ENCODE measurements around the gene CMC2.
A peak's percentile ranks its signal among the peaks of the same experiment; 100 is the strongest.

Gene CMC2

GRCh38 chr16:81029930-81030604, 23.4 kb upstream of the CMC2 start:
- Histone ChIP-seq H3K27me3 (ENCODE audit: insufficient read depth, low read length) (no peaks in the 10 kb centered on the region), H3K27ac (ENCODE audit: low read depth, low read length) (no peak overlapping the region), H2AFZ (ENCODE audit: low read length, unreplicated experiment) (no peak overlapping the region), H3K79me2 (ENCODE audit: control insufficient read depth, insufficient read depth, low read length, unreplicated experiment) (no peaks in the 10 kb centered on the region), H3K4me3 (ENCODE audit: low read depth, low read length) (no peak overlapping the region), H3K36me3 (ENCODE audit: insufficient read depth, low read length) (peaks cover 3% of the 10 kb centered on the region), H3K4me1 (ENCODE audit: control insufficient read depth, insufficient read depth, low read length, unreplicated experiment) (no peaks in the 10 kb centered on the region)

DNA sequence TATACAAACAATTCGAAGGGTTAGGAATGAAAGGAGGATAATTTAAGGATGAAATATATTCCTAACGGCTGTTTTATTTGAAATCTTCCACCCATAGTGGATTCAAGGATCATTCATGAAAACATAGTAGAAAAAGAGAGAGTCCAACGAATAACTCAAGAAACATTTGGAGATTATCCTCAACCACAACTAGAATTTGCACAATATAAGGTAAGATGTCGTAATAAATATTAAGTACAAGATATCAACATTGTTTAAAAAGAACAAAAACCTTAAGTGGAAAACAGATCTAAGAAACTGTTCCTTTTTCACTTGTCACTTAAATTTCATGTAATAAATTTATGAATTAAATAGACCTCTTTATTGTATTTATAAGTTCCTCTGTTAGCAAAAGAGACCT, 19.7 kb upstream of the CMC2 start:
- H3K27ac ChIP-seq (ENCODE audit: low read depth, low read length), result no peak overlapping the region
- no peaks in the 10 kb centered on the region for H3K27me3 ChIP-seq (ENCODE audit: insufficient read depth, low read length)
- H2AFZ ChIP-seq (ENCODE audit: low read length, unreplicated experiment), result no peak overlapping the region
- no peak overlapping the region for H3K4me3 ChIP-seq (ENCODE audit: low read depth, low read length)
- no peaks in the 10 kb centered on the region for H3K79me2 ChIP-seq (ENCODE audit: control insufficient read depth, insufficient read depth, low read length, unreplicated experiment)
- no peaks in the 10 kb centered on the region for H3K4me1 ChIP-seq (ENCODE audit: control insufficient read depth, insufficient read depth, low read length, unreplicated experiment)
- peaks cover 9% of the 10 kb centered on the region for H3K36me3 ChIP-seq (ENCODE audit: insufficient read depth, low read length)

DNA sequence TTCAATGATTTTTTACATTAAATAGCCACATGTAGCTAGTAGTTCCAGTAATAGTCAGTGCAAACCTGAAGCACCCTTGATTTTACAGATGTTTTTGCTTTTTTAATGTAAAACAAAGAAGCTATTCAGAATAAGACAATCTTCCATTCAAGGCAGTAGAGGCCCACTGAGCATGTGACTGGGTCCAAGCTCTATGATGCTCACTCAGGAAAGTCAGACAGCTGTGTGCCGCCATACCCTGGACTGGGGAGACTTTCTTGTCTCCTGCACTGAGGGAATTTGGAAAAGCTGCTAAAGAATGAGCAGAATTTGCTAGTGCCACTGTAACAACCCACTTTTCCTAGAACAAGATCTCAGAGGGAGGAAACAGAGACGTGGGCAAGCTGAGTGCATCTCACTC, 11.8 kb upstream of the CMC2 start:
- Histone ChIP-seq H3K79me2 (ENCODE audit: control insufficient read depth, insufficient read depth, low read length, unreplicated experiment) (no peaks in the 10 kb centered on the region), H3K4me3 (ENCODE audit: low read depth, low read length) (no peak overlapping the region), H3K27me3 (ENCODE audit: insufficient read depth, low read length) (no peaks in the 10 kb centered on the region), H3K27ac (ENCODE audit: low read depth, low read length) (no peak overlapping the region), H2AFZ (ENCODE audit: low read length, unreplicated experiment) (no peak overlapping the region), H3K4me1 (ENCODE audit: control insufficient read depth, insufficient read depth, low read length, unreplicated experiment) (no peaks in the 10 kb centered on the region), H3K36me3 (ENCODE audit: insufficient read depth, low read length) (peaks cover 38% of the 10 kb centered on the region; the same call in 1 of the 2 replicates)

- no peaks in the 10 kb centered on the region for H3K27me3 ChIP-seq (ENCODE audit: insufficient read depth, low read length)
- H3K4me1 ChIP-seq (ENCODE audit: control insufficient read depth, insufficient read depth, low read length, unreplicated experiment), result no peaks in the 10 kb centered on the region
- H3K36me3 ChIP-seq (ENCODE audit: insufficient read depth, low read length), result peaks cover 37% of the 10 kb centered on the region; the same call in 1 of the 2 replicates
- no peak overlapping the region for H2AFZ ChIP-seq (ENCODE audit: low read length, unreplicated experiment)
- H3K27ac ChIP-seq (ENCODE audit: low read depth, low read length), result no peak overlapping the region
- H3K79me2 ChIP-seq (ENCODE audit: control insufficient read depth, insufficient read depth, low read length, unreplicated experiment), result peaks cover 26% of the 10 kb centered on the region
- no peak overlapping the region for H3K4me3 ChIP-seq (ENCODE audit: low read depth, low read length)
Measured at GRCh38 chr16:81014672-81015071, 8.0 kb upstream of the CMC2 start.

DNA sequence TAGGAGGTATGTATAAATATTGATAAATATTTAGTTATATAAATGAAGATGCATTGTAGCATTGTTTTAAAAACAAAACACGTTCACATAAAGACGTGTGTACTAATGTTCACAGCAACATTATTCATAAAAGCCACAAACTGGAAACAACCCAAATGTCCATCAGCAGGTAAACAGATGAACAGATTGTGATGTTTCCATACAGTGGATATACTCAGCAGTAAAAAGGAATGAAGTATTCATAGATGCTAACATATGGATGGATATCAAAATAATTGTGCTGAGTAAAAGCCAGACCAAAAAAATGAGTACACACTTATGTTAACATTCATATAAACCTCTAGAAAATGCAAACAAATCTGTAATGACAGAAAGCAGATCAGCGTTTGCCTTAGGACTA, 6.3 kb upstream of the CMC2 start:
- no peak overlapping the region for H3K27ac ChIP-seq (ENCODE audit: low read depth, low read length)
- H3K36me3 ChIP-seq (ENCODE audit: insufficient read depth, low read length), result peaks cover 32% of the 10 kb centered on the region; the same call in 1 of the 2 replicates
- peaks cover 43% of the 10 kb centered on the region for H3K79me2 ChIP-seq (ENCODE audit: control insufficient read depth, insufficient read depth, low read length, unreplicated experiment)
- no peak overlapping the region for H3K4me3 ChIP-seq (ENCODE audit: low read depth, low read length)
- H3K27me3 ChIP-seq (ENCODE audit: insufficient read depth, low read length), result no peaks in the 10 kb centered on the region
- H3K4me1 ChIP-seq (ENCODE audit: control insufficient read depth, insufficient read depth, low read length, unreplicated experiment), result peaks cover 7% of the 10 kb centered on the region
- no peak overlapping the region for H2AFZ ChIP-seq (ENCODE audit: low read length, unreplicated experiment)

GRCh38 chr16:81008505-81008789, 1.8 kb upstream of the CMC2 start:
- Histone ChIP-seq H3K27me3 (ENCODE audit: insufficient read depth, low read length) (no peaks in the 10 kb centered on the region), H3K4me3 (ENCODE audit: low read depth, low read length) (peak overlapping the region; percentile 91), H3K27ac (ENCODE audit: low read depth, low read length) (peak overlapping the region; percentile 88; the same call in 1 of the 2 replicates), H3K4me1 (ENCODE audit: control insufficient read depth, insufficient read depth, low read length, unreplicated experiment) (peaks cover 19% of the 10 kb centered on the region), H2AFZ (ENCODE audit: low read length, unreplicated experiment) (peak overlapping the region; percentile 79), H3K79me2 (ENCODE audit: control insufficient read depth, insufficient read depth, low read length, unreplicated experiment) (peaks cover 78% of the 10 kb centered on the region), H3K36me3 (ENCODE audit: insufficient read depth, low read length) (peaks cover 18% of the 10 kb centered on the region; the same call in 1 of the 2 replicates)

GRCh38 chr16:81006211-81006812, 373 bp downstream of the CMC2 start:
- H3K4me3 ChIP-seq (ENCODE audit: low read depth, low read length), result peak overlapping the region; percentile 91
- H3K4me1 ChIP-seq (ENCODE audit: control insufficient read depth, insufficient read depth, low read length, unreplicated experiment), result peaks cover 26% of the 10 kb centered on the region
- H3K79me2 ChIP-seq (ENCODE audit: control insufficient read depth, insufficient read depth, low read length, unreplicated experiment), result peaks cover 90% of the 10 kb centered on the region
- peaks cover 10% of the 10 kb centered on the region; the same call in 1 of the 2 replicates for H3K36me3 ChIP-seq (ENCODE audit: insufficient read depth, low read length)
- H3K27ac ChIP-seq (ENCODE audit: low read depth, low read length), result peak overlapping the region; percentile 88
- H2AFZ ChIP-seq (ENCODE audit: low read length, unreplicated experiment), result peak overlapping the region; percentile 40
- no peaks in the 10 kb centered on the region for H3K27me3 ChIP-seq (ENCODE audit: insufficient read depth, low read length)

- H3K27ac ChIP-seq (ENCODE audit: low read depth, low read length), result peak overlapping the region; percentile 88
- H3K4me3 ChIP-seq (ENCODE audit: low read depth, low read length), result peak overlapping the region; percentile 91
- no peaks in the 10 kb centered on the region for H3K27me3 ChIP-seq (ENCODE audit: insufficient read depth, low read length)
- H3K36me3 ChIP-seq (ENCODE audit: insufficient read depth, low read length), result 0 out of 2 replicates have a peak, but pooled peaks cover 5% of the 10 kb centered on the region
- H3K4me1 ChIP-seq (ENCODE audit: control insufficient read depth, insufficient read depth, low read length, unreplicated experiment), result peaks cover 26% of the 10 kb centered on the region
- H3K79me2 ChIP-seq (ENCODE audit: control insufficient read depth, insufficient read depth, low read length, unreplicated experiment), result peaks cover 90% of the 10 kb centered on the region
- H2AFZ ChIP-seq (ENCODE audit: low read length, unreplicated experiment), result peak overlapping the region; percentile 0
Measured at GRCh38 chr16:81005610-81006161, 999 bp downstream of the CMC2 start.

- H3K79me2 ChIP-seq (ENCODE audit: control insufficient read depth, insufficient read depth, low read length, unreplicated experiment), result peaks cover 90% of the 10 kb centered on the region
- no peaks in the 10 kb centered on the region for H3K27me3 ChIP-seq (ENCODE audit: insufficient read depth, low read length)
- H2AFZ ChIP-seq (ENCODE audit: low read length, unreplicated experiment), result peak overlapping the region; percentile 6
- H3K36me3 ChIP-seq (ENCODE audit: insufficient read depth, low read length), result 0 out of 2 replicates have a peak, but pooled peaks cover 5% of the 10 kb centered on the region
- H3K27ac ChIP-seq (ENCODE audit: low read depth, low read length), result peak overlapping the region; percentile 75
- H3K4me3 ChIP-seq (ENCODE audit: low read depth, low read length), result peak overlapping the region; percentile 73
- H3K4me1 ChIP-seq (ENCODE audit: control insufficient read depth, insufficient read depth, low read length, unreplicated experiment), result peaks cover 26% of the 10 kb centered on the region
Measured at GRCh38 chr16:81004646-81005353, 1.9 kb downstream of the CMC2 start.

DNA sequence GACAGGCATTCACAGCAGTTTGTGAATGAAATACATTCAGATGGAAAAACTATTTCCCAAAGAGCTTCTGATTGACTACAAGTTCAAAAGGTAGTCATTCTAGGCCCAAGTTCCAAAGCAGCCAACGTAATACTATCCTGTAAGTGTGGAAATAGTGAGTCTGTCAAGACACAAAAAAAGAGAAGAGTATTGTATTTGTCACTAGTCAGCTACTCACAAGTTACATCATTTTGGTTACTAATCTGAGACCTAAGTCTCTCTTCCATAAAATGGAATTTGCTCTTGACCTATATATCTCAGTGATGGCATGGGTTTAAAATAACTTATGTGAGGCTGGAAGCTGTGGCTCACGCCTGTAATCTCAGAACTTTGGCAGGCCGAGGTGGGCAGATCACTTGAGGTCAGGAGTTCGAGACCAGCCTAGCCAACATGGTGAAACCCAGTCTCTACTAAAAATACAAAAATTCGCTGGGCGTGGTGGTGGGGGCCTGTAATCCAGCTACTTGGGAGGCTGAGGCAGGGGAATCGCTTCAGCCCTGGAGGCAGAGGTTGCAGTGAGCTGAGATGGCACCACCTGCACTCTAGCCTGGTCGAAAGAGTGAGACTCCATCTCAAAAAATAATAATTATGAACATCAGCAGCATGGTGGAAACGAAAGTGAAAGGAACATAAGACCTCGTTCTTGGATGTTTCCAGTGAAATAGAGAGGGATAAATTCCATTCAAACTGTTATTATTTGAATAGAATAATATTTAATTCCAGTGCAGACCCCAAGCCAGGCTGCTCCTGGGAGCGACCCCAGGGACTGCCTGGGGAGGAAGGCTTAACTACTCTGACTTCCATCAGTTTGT, 2.9 kb downstream of the CMC2 start:
- no peaks in the 10 kb centered on the region for H3K27me3 ChIP-seq (ENCODE audit: insufficient read depth, low read length)
- peaks cover 26% of the 10 kb centered on the region for H3K4me1 ChIP-seq (ENCODE audit: control insufficient read depth, insufficient read depth, low read length, unreplicated experiment)
- peak overlapping the region; percentile 75 for H3K27ac ChIP-seq (ENCODE audit: low read depth, low read length)
- H3K36me3 ChIP-seq (ENCODE audit: insufficient read depth, low read length), result no peaks in the 10 kb centered on the region
- peaks cover 90% of the 10 kb centered on the region for H3K79me2 ChIP-seq (ENCODE audit: control insufficient read depth, insufficient read depth, low read length, unreplicated experiment)
- peak overlapping the region; percentile 73 for H3K4me3 ChIP-seq (ENCODE audit: low read depth, low read length)
- H2AFZ ChIP-seq (ENCODE audit: low read length, unreplicated experiment), result peak overlapping the region; percentile 6

Data from ACC112 (cell line).